Epithelial cell of proximal tubule (primary cell): Measurements from ENCODE around the gene SCTR. TPM values are rescaled to one million over a fixed set of nuclear protein-coding genes. Genes with fewer than 3 reads are reported as not detected.

Experiments used
- DNase-seq: peaks from one replicate; pipeline ENCODE4 v3.0.0-alpha.2; 2011; ENCODE audit warnings: low read depth
- H3K4me3 ChIP-seq: 2 replicates; pipeline ENCODE4 v1.5.1; 2011; ENCODE audit warnings: low read depth, mild to moderate bottlenecking, low read length
- total RNA-seq: library from RNA; depleted of rRNA; stranded (reverse); fragments of >200 nt; gene quantifications from 2 replicates; pipeline ENCODE4 v1.2.3, GENCODE V29; 2015
- TF ChIP-seq, protein P1 (sequence below): conservative IDR thresholded peaks from 2 replicates; pipeline ENCODE4 v1.5.1; 2012; ENCODE audit warnings: low read depth, mild to moderate bottlenecking, low read length

The SCTR gene
- total RNA-seq, 1 donor from 2014 or later, result not detected

- no peak for DNase-seq
- H3K4me3 ChIP-seq, result no peak overlapping the region
- TF ChIP-seq, protein P1, sequence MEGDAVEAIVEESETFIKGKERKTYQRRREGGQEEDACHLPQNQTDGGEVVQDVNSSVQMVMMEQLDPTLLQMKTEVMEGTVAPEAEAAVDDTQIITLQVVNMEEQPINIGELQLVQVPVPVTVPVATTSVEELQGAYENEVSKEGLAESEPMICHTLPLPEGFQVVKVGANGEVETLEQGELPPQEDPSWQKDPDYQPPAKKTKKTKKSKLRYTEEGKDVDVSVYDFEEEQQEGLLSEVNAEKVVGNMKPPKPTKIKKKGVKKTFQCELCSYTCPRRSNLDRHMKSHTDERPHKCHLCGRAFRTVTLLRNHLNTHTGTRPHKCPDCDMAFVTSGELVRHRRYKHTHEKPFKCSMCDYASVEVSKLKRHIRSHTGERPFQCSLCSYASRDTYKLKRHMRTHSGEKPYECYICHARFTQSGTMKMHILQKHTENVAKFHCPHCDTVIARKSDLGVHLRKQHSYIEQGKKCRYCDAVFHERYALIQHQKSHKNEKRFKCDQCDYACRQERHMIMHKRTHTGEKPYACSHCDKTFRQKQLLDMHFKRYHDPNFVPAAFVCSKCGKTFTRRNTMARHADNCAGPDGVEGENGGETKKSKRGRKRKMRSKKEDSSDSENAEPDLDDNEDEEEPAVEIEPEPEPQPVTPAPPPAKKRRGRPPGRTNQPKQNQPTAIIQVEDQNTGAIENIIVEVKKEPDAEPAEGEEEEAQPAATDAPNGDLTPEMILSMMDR, result no peak
Observed at GRCh38 chr2:119475857-119476244, 48.4 kb downstream of the SCTR start.

DNA sequence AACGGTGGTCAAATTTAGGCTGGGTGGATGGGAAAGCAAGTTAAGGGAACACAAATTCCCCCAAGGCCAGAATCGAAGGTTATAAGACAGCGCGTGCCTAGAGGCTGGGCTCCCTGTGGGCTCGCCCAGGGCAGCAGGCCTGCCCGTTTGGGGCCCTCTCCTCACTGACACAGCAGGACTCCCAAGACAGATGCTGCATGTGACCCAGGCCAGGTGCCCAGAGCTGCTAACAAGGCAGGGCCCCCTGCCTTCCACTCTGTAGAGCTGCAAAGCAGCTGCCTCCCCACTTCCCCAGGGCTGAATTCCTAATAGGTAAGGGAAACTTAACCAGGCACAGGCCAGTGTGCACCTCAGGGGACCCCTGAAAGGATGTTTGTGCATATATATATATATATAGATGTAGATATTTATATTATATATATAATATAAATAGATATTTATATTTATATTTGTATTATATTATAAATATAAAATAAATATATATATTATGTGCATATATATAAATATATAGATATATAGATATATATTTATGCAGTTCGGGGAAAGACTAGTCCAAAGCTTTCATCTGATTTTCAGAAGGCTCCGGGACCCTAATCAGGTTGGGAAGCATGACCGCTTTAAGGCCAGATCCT lies 48.9 kb downstream of the SCTR start:
- DNase-seq, result no peak
- TF ChIP-seq, protein P1, result no peak
- H3K4me3 ChIP-seq, result no peak overlapping the region

- TF ChIP-seq, protein P1, result no peak
- no peak for DNase-seq
- H3K4me3 ChIP-seq, result no peak overlapping the region
Observed at GRCh38 chr2:119474371-119475224, 49.7 kb downstream of the SCTR start.

DNA sequence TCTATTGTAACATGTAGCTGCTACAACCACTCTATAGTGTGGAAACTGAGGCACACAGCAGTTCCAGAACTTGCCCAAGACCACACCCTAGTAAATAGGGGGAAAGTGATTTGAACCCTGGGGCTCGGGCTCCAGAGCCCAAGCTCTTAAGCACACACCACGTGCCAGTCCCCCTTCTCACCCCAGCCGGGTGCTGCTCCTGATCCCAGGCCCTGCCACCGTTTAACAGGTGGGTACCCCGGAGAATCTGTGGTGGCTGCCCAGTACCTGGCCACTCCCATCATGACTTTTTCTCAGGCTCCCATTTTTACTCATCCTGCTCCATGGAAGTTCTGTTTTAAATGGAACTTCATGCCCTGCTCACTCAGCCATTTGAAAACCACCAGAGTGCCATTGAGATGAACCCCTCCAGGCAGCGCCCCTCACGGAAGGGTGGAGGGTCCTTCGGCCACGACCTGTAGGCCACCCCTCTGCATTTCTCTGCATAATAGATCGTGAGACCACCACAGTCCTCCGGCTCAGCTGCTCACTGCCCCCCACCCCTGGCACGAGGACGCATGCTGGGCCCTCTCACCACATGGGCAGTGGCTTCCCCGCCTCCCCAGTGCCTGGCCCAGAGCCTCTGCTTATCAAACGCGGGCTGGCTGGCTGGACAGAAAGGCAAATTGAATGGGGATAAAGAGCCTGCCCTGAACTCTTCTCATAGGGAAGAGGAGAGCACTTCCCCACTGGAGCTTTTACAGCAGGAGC lies 50.5 kb downstream of the SCTR start:
- H3K4me3 ChIP-seq, result no peak overlapping the region
- TF ChIP-seq, protein P1, result no peak
- no peak for DNase-seq

DNA sequence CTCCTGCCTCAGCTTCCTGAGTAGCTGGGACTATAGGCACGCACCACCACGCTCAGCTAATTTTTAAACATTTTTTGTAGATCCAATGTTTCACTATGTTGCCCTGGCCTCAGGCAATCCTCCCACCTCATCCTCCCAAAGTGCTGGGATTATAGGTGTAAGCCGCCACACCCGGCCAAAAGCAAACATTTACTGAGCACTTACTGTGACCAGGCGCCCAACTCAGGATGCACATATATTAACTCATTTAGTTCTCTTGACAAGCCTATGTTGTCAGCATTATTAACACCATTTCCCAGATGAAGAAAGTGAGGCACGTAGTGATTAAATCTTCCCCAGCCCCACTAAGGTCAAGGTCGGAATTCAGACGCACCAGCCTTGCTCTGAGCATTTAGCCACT lies 51.5 kb downstream of the SCTR start:
- no peak for DNase-seq
- TF ChIP-seq, protein P1, result no peak
- H3K4me3 ChIP-seq, result no peak overlapping the region

GRCh38 chr2:119469661-119470297 lies 54.5 kb downstream of the SCTR start:
- no peak for DNase-seq
- no peak overlapping the region for H3K4me3 ChIP-seq
- TF ChIP-seq, protein P1, result no peak
